GM21515 (cell line): ENCODE measurements around the gene CD44.

Source experiments
- ATAC-seq: cut with Tn5 transposase; IDR thresholded peaks from one replicate; pipeline ENCODE4 v1.9.1; 2021; ENCODE audit not compliant: unreplicated experiment

CD44 gene

GRCh38 chr11:35234460-35235156 lies 95.6 kb downstream of the CD44 start:
- no peak for ATAC-seq

- ATAC-seq, result no peak
Measured at GRCh38 chr11:35235157-35235468, 96.1 kb downstream of the CD44 start.

- no peak for ATAC-seq
Measured at GRCh38 chr11:35235498-35235897, 96.5 kb downstream of the CD44 start.

- no peak for ATAC-seq
Measured at GRCh38 chr11:35235936-35236666, 97.1 kb downstream of the CD44 start.

- no peak for ATAC-seq
Measured at GRCh38 chr11:35236667-35237003, 97.7 kb downstream of the CD44 start.

- ATAC-seq, result no peak
Measured at GRCh38 chr11:35237351-35237750, 98.4 kb downstream of the CD44 start.

GRCh38 chr11:35237860-35238715 lies 99.1 kb downstream of the CD44 start:
- no peak for ATAC-seq

- ATAC-seq, result no peak
Measured at GRCh38 chr11:35238882-35239281, 99.9 kb downstream of the CD44 start.

GRCh38 chr11:35239471-35240075 lies 100.6 kb downstream of the CD44 start:
- ATAC-seq, result no peak

- ATAC-seq, result no peak
Measured at GRCh38 chr11:35241083-35241482, 102.1 kb downstream of the CD44 start.

GRCh38 chr11:35241531-35241930 lies 102.6 kb downstream of the CD44 start:
- ATAC-seq, result no peak

GRCh38 chr11:35242412-35243242 lies 103.7 kb downstream of the CD44 start:
- ATAC-seq, result no peak

GRCh38 chr11:35243774-35244173 lies 104.8 kb downstream of the CD44 start:
- no peak for ATAC-seq

GRCh38 chr11:35245056-35245455 lies 106.1 kb downstream of the CD44 start:
- ATAC-seq, result no peak

- no peak for ATAC-seq
Measured at GRCh38 chr11:35245786-35246185, 106.8 kb downstream of the CD44 start.

- ATAC-seq, result no peak
Measured at GRCh38 chr11:35246745-35247144, 107.8 kb downstream of the CD44 start.

GRCh38 chr11:35247428-35247827 lies 108.5 kb downstream of the CD44 start:
- ATAC-seq, result no peak

- no peak for ATAC-seq
Measured at GRCh38 chr11:35247863-35248262, 108.9 kb downstream of the CD44 start.

GRCh38 chr11:35248558-35249323 lies 109.8 kb downstream of the CD44 start:
- no peak for ATAC-seq

- no peak for ATAC-seq
Measured at GRCh38 chr11:35250192-35250591, 111.2 kb downstream of the CD44 start.
